Lower lobe of right lung (tissue), 2 donors: ENCODE measurements around the gene C11orf86. TPM values are rescaled to one million over a fixed set of nuclear protein-coding genes. Genes with fewer than 3 reads are reported as not detected.

Experiments
- ATAC-seq, 2 donors: fragments of 200-7000 bp; cut with Tn5 transposase; one replicate each; pipeline ENCODE4 v1.9.1; 2020 to 2022; ENCODE audit warnings: mild to moderate bottlenecking in 2 of 2, moderate library complexity in 2 of 2
- DNase-seq: peaks from one replicate; pipeline ENCODE4 v3.0.0-alpha.2; 2020
- H3K27ac ChIP-seq: fragments of 200-600 bp; one replicate; pipeline ENCODE4 v1.8.0; 2022
- H3K27me3 ChIP-seq: fragments of 200-600 bp; one replicate; pipeline ENCODE4 v1.8.0; 2022; ENCODE audit warnings: low read depth
- H3K36me3 ChIP-seq: fragments of 200-600 bp; one replicate; pipeline ENCODE4 v1.8.0; 2022; ENCODE audit warnings: mild to moderate bottlenecking
- H3K4me1 ChIP-seq: fragments of 200-600 bp; one replicate; pipeline ENCODE4 v1.8.0; 2022
- H3K4me3 ChIP-seq: fragments of 200-600 bp; one replicate; pipeline ENCODE4 v1.8.0; 2022; ENCODE audit warnings: mild to moderate bottlenecking
- H3K9me3 ChIP-seq: fragments of 200-600 bp; one replicate; pipeline ENCODE4 v1.8.0; 2022
- intact Hi-C: fragments of 100-400 bp; cut with DNase I; formaldehyde crosslinking; loops from one replicate; pipeline ENCODE4 v1.11.0; 2022
- total RNA-seq: library from RNA; stranded (reverse); fragmentation: NEBNext Ultra II Directional; extraction: Animal tissue kit (Norgen Biotek cat#: 25700); gene quantifications from one replicate; pipeline ENCODE4 v1.2.1, GENCODE V29; 2021
- TF ChIP-seq, protein P1 (sequence below): fragments of 200-600 bp; IDR thresholded peaks from one replicate; pipeline ENCODE4 v1.8.0; 2022; ENCODE audit warnings: antibody characterized with exemption, mild to moderate bottlenecking
- donor health status: DM: no; HTN: yes; CAD: no; lungs with severe emphysema.

The C11orf86 gene
- total RNA-seq, 1 donor from 2014 or later, result not detected

GRCh38 chr11:66967670-66968425 is 7.3 kb upstream of the C11orf86 start:
- Histone ChIP-seq H3K27ac (no peak overlapping the region), H3K9me3 (no peaks in the 10 kb centered on the region), H3K4me1 (peaks cover 21% of the 10 kb centered on the region), H3K4me3 (no peak overlapping the region), H3K36me3 (no peaks in the 10 kb centered on the region), H3K27me3 (no peaks in the 10 kb centered on the region)
- no peak for ATAC-seq
- no peak for DNase-seq
- TF ChIP-seq, protein P1, sequence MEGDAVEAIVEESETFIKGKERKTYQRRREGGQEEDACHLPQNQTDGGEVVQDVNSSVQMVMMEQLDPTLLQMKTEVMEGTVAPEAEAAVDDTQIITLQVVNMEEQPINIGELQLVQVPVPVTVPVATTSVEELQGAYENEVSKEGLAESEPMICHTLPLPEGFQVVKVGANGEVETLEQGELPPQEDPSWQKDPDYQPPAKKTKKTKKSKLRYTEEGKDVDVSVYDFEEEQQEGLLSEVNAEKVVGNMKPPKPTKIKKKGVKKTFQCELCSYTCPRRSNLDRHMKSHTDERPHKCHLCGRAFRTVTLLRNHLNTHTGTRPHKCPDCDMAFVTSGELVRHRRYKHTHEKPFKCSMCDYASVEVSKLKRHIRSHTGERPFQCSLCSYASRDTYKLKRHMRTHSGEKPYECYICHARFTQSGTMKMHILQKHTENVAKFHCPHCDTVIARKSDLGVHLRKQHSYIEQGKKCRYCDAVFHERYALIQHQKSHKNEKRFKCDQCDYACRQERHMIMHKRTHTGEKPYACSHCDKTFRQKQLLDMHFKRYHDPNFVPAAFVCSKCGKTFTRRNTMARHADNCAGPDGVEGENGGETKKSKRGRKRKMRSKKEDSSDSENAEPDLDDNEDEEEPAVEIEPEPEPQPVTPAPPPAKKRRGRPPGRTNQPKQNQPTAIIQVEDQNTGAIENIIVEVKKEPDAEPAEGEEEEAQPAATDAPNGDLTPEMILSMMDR, result no peak
- intact Hi-C loops, result no loop called here

DNA sequence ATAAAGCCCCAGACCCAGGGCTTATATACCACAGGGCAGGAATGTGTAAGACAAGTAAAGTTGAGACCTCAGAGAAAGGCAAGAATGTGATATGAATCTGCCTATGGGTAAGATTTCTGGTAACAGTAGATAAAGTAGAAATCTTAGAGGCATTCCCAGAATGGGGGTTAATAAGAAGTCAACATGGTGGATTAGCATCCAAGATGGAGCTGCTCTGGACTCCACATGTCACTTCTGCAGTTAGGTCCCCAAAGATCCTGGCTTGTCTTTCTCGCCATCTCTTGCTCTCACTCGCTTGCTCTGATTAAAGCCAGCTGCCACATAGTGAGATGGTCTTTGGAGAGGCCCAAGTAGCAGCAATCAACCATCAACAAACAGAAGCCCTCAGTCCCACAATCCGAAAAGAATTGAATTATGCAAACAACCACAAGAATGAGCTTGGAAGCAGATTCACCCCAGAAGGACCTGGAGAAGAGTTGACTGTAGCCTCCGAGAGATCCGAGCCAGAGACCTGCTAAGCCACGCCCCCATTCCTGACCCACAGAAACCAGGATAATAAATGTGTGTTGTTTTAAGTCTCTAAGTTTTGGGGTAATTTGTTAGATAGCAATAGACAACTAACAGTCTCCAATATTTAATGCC is 5.4 kb upstream of the C11orf86 start:
- no peak overlapping the region for H3K27ac ChIP-seq
- no peak for ATAC-seq
- intact Hi-C loops, result no loop called here
- no peak for DNase-seq
- H3K4me1 ChIP-seq, result peaks cover 21% of the 10 kb centered on the region
- H3K36me3 ChIP-seq, result no peaks in the 10 kb centered on the region
- H3K9me3 ChIP-seq, result no peaks in the 10 kb centered on the region
- H3K4me3 ChIP-seq, result no peak overlapping the region
- no peaks in the 10 kb centered on the region for H3K27me3 ChIP-seq
- TF ChIP-seq, protein P1, result no peak

GRCh38 chr11:66970371-66970806 is 4.7 kb upstream of the C11orf86 start:
- no peaks in the 10 kb centered on the region for H3K27me3 ChIP-seq
- ATAC-seq, result peak in 1 of 2 donors; percentile 33
- DNase-seq, result no peak
- H3K36me3 ChIP-seq, result no peaks in the 10 kb centered on the region
- no peaks in the 10 kb centered on the region for H3K9me3 ChIP-seq
- H3K27ac ChIP-seq, result no peak overlapping the region
- no peak overlapping the region for H3K4me3 ChIP-seq
- TF ChIP-seq, protein P1, result no peak
- intact Hi-C loops, result no loop called here
- peaks cover 21% of the 10 kb centered on the region for H3K4me1 ChIP-seq

- intact Hi-C loops, result no loop called here
- Histone ChIP-seq H3K4me1 (peaks cover 21% of the 10 kb centered on the region), H3K9me3 (no peaks in the 10 kb centered on the region), H3K27ac (peak overlapping the region; percentile 71), H3K4me3 (no peak overlapping the region), H3K27me3 (no peaks in the 10 kb centered on the region), H3K36me3 (no peaks in the 10 kb centered on the region)
- ATAC-seq, result peak; percentile 92 to 93
- TF ChIP-seq, protein P1, result no peak
- DNase-seq, result no peak
Measured at GRCh38 chr11:66970807-66971442, 4.2 kb upstream of the C11orf86 start.

- intact Hi-C loops, result no loop called here
- Histone ChIP-seq H3K4me3 (no peak overlapping the region), H3K4me1 (peaks cover 21% of the 10 kb centered on the region), H3K36me3 (no peaks in the 10 kb centered on the region), H3K27ac (peak overlapping the region; percentile 71), H3K9me3 (no peaks in the 10 kb centered on the region), H3K27me3 (no peaks in the 10 kb centered on the region)
- ATAC-seq (no peak), DNase-seq (no peak)
- TF ChIP-seq, protein P1, result no peak
Measured at GRCh38 chr11:66971488-66971887, 3.6 kb upstream of the C11orf86 start.
